GM21825 (cell line): ENCODE measurements around the gene HSDL1.

Experiments
- ATAC-seq: cut with Tn5 transposase; IDR thresholded peaks from one replicate; pipeline ENCODE4 v1.9.1; 2021; ENCODE audit warnings: mild to moderate bottlenecking, moderate library complexity; ENCODE audit not compliant: unreplicated experiment

The HSDL1 gene

DNA sequence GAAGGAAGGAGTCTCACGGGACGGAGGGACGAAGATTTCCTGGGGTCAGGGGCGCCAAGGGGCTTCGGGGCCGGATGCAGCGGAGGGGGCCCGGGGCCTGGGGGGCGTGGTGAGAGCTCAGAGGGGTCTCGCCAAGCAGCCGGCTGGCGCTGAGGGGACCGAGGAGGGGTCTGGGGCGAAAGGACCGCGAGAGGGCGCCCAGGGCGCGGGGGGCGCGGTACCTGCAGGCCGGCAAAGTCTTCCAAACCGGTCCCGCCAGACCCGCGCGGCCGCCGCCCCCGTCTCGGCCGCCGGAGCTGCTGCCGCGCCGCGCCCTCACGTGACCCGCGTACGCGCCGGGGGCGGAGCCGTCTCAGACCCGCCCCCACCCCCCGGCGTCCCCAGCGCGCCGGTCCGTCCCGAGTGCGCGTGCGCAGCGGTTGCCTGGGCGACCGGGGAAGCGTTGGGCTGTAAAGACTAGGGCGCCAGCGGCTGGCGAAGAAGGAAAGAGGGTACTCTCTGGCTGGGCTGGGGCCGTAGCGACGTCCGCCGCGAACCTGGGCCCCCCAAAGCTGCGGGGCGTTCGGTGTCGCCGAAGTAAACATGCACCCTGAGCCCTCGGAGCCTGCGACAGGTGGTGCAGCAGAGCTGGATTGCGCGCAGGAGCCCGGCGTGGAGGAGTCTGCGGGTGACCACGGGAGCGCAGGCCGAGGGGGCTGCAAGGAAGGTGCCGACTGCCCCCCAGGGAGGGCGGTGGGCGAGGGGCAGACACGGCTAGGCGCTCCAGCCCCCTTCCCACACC, at the start of gene HSDL1, which contains the start of gene DNAAF1:
TSS of gene HSDL1 (minus strand) at position 319 of the 781 bp plus-strand sequence. CDS start 13,856 bp downstream, outside the sequence.
TSS of gene DNAAF1 (plus strand) at position 450 of the 781 bp plus-strand sequence. CDS start at position 583, 133 bp downstream.
- peak; percentile 82 for ATAC-seq

DNA sequence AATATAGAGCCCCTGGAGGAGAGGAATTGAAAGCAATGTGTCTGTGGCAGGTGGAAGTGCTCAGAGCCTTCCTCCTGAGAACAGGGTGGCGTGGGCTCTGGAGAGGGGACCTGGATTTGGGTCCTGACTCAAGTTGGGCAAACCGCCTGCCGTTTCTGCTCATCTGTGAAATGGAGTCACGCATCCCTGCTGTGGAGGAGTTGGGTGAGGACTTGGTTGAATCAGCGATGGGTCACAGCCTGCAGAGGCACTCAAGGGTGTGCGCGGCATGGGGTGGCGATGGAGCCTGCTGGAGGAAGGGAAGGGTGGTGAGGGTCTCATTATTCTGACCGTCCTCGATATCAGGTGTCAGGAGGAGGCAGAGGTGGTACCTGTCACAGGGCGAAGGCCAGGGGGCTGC, 49.0 kb upstream of the HSDL1 start:
- no peak for ATAC-seq

DNA sequence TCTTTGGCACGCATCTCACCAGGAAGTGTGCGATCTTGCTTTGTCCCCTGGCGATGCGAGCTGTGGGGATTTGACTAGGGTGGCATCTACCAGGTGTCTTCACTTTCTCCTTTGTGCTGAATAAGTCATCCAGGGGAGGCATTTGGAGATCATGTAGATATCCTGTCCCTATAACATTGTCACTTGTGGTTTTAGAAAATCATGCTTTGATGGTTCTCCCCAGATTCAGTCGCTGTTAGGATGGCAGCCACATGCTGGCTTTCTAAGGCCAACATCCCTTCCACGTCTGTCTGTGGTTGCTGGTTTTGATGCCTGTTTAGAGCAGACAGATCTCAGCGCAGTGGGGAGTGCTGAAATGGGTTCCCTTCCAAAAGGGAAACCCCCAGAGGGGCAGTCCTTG, 48.5 kb upstream of the HSDL1 start:
- ATAC-seq: no peak

DNA sequence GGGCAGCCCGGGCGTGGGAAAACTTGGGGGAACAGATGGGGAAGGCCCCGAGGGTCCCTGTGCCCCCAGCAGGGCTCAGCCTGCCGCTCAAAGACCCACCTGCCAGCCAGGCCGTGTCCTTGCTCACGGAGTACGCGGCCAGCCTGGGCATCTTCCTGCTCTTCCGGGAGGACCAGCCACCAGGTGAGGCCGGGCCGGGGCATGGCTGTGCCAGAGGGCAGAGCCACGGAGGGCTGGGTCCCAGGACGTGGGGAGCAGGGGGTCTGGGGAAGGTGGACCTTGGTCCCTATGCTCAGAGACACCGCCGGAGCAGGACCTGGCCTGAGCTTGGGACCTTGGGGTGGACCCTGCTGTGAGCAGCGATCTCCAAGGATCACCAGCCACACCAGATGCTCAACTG, 46.5 kb upstream of the HSDL1 start:
- no peak for ATAC-seq

- no peak for ATAC-seq
Observed at GRCh38 chr16:84190731-84191388, 45.9 kb upstream of the HSDL1 start, which contains the start of gene ADAD2. Gene ADAD2, plus strand, starts transcription at chr16:84191157. Its CDS starts 74 bp downstream, at chr16:84191231.

DNA sequence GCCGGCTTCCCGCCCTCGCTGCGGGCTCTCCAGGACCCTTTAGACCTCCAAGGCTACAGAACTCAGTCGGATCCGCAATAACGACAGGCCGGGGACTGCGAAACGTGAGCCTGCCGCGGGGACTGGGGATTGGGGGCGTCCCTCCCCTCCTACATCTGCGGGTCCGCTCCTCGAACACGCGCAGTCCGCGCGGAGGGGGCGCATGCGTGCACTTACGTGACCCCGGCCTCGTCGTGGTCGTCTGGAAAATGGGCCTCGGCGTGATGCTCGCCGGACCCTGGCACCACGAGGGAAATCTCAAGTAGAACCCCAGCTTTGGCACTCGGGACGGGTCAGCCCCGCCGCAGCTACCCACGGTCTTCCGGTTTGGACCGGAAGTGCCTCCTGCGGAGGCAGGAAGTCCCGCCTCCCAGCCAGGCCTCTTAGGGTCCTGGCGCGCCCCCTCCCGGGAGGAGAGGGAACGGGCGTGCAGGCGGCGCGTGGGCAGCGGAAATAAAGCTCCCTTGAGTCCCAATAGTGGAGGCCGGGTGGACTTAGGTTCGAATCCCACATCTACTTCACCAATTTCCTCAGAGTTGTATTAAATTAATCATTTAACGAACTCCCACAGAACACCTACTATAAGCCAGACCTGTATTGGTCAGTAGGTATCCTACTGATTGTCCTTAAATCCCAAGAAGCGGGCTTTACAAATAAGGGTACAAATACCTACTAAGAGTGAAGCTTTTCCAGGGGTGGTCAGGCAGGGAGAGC, 41.9 kb upstream of the HSDL1 start, which contains the start of gene TAF1C:
TSS of gene TAF1C (minus strand) at position 373 of the 753 bp plus-strand sequence. CDS start 2,069 bp downstream, outside the sequence.
- ATAC-seq: peak; percentile 91

- ATAC-seq: no peak
Observed at GRCh38 chr16:84184775-84185174, 39.8 kb upstream of the HSDL1 start.

GRCh38 chr16:84183911-84184591, 39.1 kb upstream of the HSDL1 start:
- ATAC-seq: no peak

- no peak for ATAC-seq
Observed at GRCh38 chr16:84183572-84183875, 38.5 kb upstream of the HSDL1 start.

DNA sequence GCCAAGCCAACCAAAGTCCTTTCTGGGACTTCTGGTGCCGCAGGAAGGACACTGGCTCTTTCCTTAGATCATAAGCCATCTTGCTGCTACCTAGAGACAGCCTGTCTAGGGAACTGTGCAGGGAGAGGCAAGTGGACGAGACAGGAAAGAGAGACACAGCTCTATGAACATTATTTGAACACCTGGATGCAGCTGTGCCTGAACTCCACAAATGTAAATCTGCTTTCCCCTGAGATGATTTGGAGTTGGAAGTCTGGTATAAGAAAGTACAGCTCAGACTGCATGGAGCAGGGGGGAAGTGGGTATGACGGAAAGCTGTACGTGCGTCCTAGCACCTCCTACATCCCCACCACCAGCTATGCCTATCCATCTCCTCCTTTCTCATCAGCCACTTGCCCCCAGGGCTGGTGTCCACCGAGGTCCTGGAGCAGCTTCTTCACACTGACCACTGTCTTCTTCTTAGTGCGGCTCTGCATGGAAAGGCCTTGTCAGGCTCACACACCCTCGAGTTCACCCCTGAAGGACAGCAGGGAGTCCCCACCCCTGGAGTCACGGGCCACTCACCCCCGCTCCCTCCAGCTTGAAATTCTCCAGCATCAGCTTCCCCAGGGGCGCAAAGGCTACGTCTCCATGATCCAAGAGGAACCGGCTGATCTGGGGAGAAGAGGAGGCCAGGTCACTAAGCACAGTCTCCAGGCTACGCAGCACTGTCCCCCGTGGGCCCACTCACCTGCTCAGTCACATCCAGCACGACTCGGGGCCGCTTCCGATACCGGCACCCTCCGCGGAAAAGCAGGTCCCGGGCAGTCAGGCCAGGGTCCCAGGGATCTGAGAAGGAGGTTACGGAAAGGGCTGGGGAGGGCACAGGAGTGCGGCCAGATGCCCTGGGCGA, 37.9 kb upstream of the HSDL1 start:
- no peak for ATAC-seq

- no peak for ATAC-seq
Observed at GRCh38 chr16:84182104-84182503, 37.1 kb upstream of the HSDL1 start.

DNA sequence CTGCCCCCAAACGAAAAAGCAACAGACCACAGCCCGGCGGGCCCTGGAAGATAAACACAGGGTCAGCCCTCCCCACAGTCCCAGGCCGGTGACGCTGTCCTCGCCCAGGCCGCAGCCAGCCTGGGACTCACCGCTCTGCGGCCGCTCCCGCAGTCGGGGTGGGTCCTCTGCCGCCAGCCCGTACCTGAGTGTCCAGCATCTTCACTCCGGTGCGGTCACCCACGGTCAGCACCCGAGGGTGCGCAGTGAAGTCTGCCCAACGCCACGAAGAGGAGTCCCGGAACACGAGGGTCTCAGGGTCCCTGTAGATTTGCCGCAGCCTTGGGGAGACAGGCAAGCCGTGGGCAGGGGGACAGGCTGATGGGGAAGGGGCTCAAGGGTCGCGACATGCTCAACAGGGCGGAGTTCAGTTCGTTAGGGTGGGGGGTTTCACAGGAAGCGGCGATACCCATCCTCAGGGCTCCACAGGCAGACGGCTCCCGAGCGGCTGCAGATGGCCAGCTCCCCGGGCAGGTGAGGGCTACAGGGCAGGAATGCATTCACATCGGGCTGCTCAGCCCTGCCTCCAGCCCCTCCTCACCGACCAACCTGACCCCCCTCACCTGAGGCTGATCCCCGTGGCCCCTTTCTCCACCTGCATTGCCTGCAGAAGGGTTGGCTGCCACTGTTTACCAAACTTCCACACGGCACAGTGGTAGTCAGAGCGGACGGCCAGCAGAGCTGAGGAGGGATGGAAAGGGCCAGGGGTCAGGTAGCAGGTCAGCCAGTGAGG, 36.4 kb upstream of the HSDL1 start:
- ATAC-seq: no peak

GRCh38 chr16:84180519-84181140, 35.7 kb upstream of the HSDL1 start:
- no peak for ATAC-seq

DNA sequence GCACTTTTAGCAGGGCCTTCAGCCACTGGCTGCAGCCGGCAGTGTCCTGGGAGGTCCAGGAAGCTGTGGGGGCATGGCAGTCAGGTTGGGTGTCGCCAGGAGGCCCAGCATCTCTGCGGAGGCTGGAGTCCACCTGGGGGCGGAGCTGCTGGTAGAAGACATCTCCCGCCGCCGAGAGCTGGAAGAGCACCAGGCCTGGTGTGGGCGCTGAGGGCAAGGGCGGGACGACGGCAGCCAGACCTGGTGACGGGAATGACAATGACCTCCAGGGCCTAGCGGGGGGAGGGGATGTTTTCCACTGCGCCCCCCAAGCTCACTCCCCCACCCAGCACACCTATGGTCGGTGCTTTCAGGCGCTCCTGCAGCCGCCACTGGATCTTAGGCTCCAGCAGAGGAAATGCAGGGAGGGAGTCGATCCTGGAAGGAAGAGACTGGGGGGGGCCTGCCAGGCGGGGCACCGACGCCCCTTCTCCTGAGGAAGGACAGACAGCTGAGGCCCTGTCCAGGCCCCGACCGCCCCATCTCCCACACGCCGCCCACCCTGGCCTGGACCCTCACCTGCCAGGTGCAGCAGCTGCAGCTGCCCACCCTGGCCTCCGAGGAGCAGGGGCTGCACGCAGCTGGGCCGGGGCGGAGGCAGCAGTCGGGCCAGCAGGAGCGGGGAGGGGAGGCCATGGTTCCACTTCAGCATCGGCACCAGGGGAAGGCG, 34.8 kb upstream of the HSDL1 start:
- ATAC-seq: no peak

DNA sequence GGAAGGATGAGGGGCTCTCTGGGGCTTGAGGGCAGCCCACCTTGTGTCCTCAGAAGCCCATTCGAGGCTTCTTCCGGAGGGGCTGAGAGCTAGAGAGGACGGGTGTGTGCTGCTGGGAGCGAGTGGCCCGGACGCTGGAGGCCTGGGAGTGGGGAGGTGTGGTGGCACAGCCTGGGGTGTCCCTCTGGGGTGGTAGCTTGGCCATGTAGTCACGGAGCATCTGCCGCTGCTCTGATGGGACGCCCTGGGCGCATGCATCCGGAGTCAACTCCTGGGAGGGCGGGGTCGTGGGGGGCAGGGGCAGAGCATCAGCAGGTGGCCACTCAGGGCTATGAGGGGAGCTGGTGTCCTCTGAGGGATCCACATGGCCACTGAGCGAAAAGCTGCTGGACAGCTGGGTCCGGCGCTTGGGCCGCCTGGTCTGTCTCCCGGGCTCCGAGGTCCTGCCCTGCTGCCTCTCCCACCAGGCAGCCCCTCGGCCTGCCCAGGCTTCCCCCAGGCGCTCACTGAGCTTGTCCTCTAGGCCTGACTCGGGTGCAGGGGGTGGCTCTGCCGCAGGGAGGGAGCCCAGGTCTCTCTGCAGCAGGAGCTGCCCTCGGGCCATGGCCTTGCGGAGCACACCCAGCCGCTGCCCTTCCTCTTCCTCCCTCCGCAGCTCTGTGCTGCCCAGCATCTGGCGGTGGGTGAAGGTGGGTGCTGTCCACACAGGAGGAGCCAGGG, 34.1 kb upstream of the HSDL1 start:
- ATAC-seq: no peak

- ATAC-seq: no peak
Observed at GRCh38 chr16:84178146-84178765, 33.3 kb upstream of the HSDL1 start.

- no peak for ATAC-seq
Observed at GRCh38 chr16:84177741-84178073, 32.7 kb upstream of the HSDL1 start.
